Spleen (tissue), 11 donors: ENCODE results near the gene C19orf85. TPM values are rescaled to one million over a fixed set of nuclear protein-coding genes. Genes with fewer than 3 reads are reported as not detected.

Experiments used
- DNase-seq: peaks from one replicate; pipeline ENCODE4 v3.0.0-alpha.2; 2020
- H3K27ac ChIP-seq, 8 donors: fragments of 200-600 bp; sonication (generic) in 7 of 8; 1 replicate in 4 of 8; 2 replicates in 4 of 8; pipeline versions ENCODE4 v1.5.0 to v1.8.0; 2016 to 2021; ENCODE audit warnings: inconsistent platforms in 4 of 8, mild to moderate bottlenecking in 4 of 8, moderate library complexity in 1 of 8
- H3K27me3 ChIP-seq, 7 donors: fragments of 200-600 bp; sonication (generic) in 6 of 7; replicated peaks in 1 of 7; 1 replicate in 4 of 7; 2 replicates in 3 of 7; pipeline versions ENCODE4 v1.5.0 to v1.8.0; 2016 to 2021; ENCODE audit warnings: inconsistent platforms in 3 of 7, mild to moderate bottlenecking in 1 of 7
- H3K36me3 ChIP-seq, 6 donors: fragments of 200-600 bp; sonication (generic) in 5 of 6; 1 replicate in 4 of 6; 2 replicates in 2 of 6; pipeline versions ENCODE4 v1.5.0 to v1.8.0; 2016 to 2021; ENCODE audit warnings: inconsistent platforms in 2 of 6
- H3K4me1 ChIP-seq, 6 donors: fragments of 200-600 bp; sonication (generic) in 5 of 6; 1 replicate in 3 of 6; 2 replicates in 3 of 6; pipeline versions ENCODE4 v1.5.0 to v1.8.0; 2016 to 2021; ENCODE audit warnings: inconsistent platforms in 3 of 6
- H3K4me3 ChIP-seq, 8 donors: fragments of 200-600 bp; sonication (generic) in 7 of 8; 1 replicate in 4 of 8; 2 replicates in 4 of 8; pipeline versions ENCODE4 v1.5.0 to v1.8.0; 2016 to 2021; ENCODE audit warnings: inconsistent platforms in 4 of 8, mild to moderate bottlenecking in 4 of 8, moderate library complexity in 2 of 8
- H3K9me3 ChIP-seq, 8 donors: fragments of 200-600 bp; sonication (generic) in 7 of 8; 1 replicate in 4 of 8; 2 replicates in 4 of 8; pipeline versions ENCODE4 v1.5.0 to v1.8.0; 2016 to 2021; ENCODE audit warnings: inconsistent platforms in 4 of 8
- POLR2A ChIP-seq, 3 donors: fragments of 450-650 bp; IDR thresholded peaks; one replicate each; pipeline ENCODE4 v1.5.1; 2017; ENCODE audit warnings: antibody characterized with exemption in 3 of 3, mild to moderate bottlenecking in 1 of 3
- POLR2AphosphoS5 ChIP-seq, 3 donors: sonication (generic); formaldehyde crosslinking; IDR thresholded peaks; one replicate each; pipeline ENCODE4 v1.5.1; 2017; ENCODE audit warnings: antibody characterized with exemption in 3 of 3
- WGBS, 5 donors: extraction: QIAGEN DNeasy Blood & Tissue Kit in 3 of 5; methylation state at CpG; one replicate each; pipeline versions ENCODE4 v1.1.5 to v1.1.7; 2013 to 2018; 5-methylcytosine and 5-hydroxymethylcytosine counted together
- intact Hi-C: fragments of 100-400 bp; cut with DNase I; formaldehyde crosslinking; loops from one replicate; pipeline ENCODE4 v1.15.0; 2023; ENCODE audit warnings: low total_unique reads
- polyA plus RNA-seq, 3 donors: library from polyadenylated mRNA; stranded (reverse); fragments of 200-250 nt; gene quantifications; one replicate each; pipeline ENCODE4 v1.2.1, GENCODE V29; 2013
- total RNA-seq, 7 donors: library from RNA; depleted of rRNA in 3 of 7; stranded (reverse); fragments of >200 nt in 3 of 7; fragmentation: NEBNext Ultra II Directional in 4 of 7; extraction: Animal tissue kit (Norgen Biotek cat#: 25700) in 4 of 7; gene quantifications; one replicate each; pipeline versions ENCODE4 v1.1.0 to v1.2.1, GENCODE V29; 2016 to 2021
- TF ChIP-seq, protein P1 (sequence below), 11 experiments: fragments of 200-600 bp in 7 of 11; fragments of 450-650 bp in 4 of 11; sonication (generic) in 4 of 11; IDR thresholded peaks in 8 of 11; conservative IDR thresholded peaks in 3 of 11; 1 replicate in 7 of 11; 2 replicates in 4 of 11; pipeline versions ENCODE4 v1.4.0 to v1.8.0; 2016 to 2021; ENCODE audit warnings: antibody characterized with exemption in 11 of 11, inconsistent platforms in 4 of 11, mild to moderate bottlenecking in 1 of 11
- donor health status: healthy with polysubstance abuse.
- donor health status: DM: no; HTN: no; CAD: no; lungs with moderate emphysema.
- donor health status: DM: no; HTN: no; CAD: no.
- donor health status: Bipolar disorder and iron deficiency.
- donor health status: healthy.
- donor health status: DM: no; HTN: no; CAD: no.
- donor health status: DM: yes; HTN: yes; CAD: no.

C19orf85 gene
- total and polyA plus RNA-seq, 10 donors = not detected

DNA sequence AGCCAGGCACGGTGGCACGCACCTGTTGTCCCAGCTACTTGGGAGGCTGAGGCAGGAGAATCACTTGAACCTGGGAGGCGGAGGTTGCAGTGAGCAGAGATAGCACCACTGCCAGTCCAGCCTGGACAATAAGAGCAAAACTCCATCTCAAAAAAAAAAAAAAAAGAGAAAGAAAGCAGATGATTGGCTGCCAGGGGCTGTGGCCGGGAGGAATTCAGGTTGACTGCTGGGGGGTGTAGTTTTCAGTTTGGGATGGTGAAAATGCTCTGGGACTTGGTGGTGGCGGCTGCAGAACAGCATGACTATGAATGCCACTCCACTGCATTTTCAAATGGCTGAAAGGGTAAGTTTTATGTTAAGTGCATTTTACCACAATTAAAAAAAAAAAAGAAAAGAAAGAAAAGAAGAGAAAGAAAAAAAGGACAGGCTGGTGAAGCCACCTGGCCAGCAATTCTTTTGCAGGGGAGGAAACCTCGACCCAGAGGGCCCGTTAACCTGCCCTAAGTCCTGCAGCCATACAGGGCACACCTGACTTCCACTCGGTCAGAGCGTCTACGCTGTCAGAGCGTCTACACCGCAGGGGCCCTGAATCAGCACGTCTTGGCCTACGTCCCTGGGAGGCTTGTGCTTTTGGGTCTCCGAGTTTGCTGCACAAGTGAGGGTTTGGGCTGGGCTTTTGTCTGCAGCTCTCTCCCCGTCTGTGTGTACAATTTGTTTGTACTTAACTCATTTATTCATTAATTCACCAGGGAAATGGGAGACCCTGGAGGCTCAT lies 6.7 kb downstream of the C19orf85 start:
- H3K27me3 ChIP-seq = peaks cover 0 to 5% (median 1%) of the 10 kb centered on the region in 7 donors
- intact Hi-C loops = no loop called here
- DNase-seq = no peak
- peaks cover 7 to 42% (median 32%) of the 10 kb centered on the region in 6 donors for H3K4me1 ChIP-seq
- TF ChIP-seq POLR2AphosphoS5 (IDR thresholded peaks at IDR 0.05) = no peak
- TF ChIP-seq POLR2A (IDR thresholded peaks at IDR 0.05) = no peak
- TF ChIP-seq, protein P1, sequence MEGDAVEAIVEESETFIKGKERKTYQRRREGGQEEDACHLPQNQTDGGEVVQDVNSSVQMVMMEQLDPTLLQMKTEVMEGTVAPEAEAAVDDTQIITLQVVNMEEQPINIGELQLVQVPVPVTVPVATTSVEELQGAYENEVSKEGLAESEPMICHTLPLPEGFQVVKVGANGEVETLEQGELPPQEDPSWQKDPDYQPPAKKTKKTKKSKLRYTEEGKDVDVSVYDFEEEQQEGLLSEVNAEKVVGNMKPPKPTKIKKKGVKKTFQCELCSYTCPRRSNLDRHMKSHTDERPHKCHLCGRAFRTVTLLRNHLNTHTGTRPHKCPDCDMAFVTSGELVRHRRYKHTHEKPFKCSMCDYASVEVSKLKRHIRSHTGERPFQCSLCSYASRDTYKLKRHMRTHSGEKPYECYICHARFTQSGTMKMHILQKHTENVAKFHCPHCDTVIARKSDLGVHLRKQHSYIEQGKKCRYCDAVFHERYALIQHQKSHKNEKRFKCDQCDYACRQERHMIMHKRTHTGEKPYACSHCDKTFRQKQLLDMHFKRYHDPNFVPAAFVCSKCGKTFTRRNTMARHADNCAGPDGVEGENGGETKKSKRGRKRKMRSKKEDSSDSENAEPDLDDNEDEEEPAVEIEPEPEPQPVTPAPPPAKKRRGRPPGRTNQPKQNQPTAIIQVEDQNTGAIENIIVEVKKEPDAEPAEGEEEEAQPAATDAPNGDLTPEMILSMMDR (IDR thresholded peaks at IDR 0.05 in 8 of 11, conservative IDR thresholded peaks at IDR 0.05 in 3 of 11) = no peak
- 82 to 85% (median 83%) methylated on average over 16 of the region's 16 CpGs for WGBS, 5 donors
- H3K36me3 ChIP-seq = peaks cover 0 to 31% (median 9%) of the 10 kb centered on the region in 6 donors
- no peaks in the 10 kb centered on the region for H3K9me3 ChIP-seq
- H3K27ac ChIP-seq = no peak overlapping the region
- H3K4me3 ChIP-seq = no peak overlapping the region

DNA sequence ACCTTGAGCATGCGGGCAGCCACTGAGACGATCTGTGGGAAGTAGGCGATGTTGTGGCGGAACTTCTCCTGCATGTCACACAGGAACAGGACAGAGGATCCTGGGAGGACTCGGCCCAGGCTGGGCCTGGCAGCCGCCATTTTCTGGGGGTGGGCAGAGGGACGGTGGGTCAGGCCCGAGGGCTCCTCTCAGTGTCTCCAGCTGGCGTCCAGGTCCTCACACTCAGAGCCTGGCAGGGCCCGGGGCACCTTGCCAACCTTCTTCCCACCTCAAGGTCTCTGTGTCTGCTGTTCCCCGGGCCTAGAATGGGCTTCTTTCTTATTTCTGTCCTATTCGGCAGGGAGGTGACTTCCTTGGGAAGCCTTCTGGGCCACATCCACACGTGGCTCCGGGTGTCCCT lies 8.2 kb downstream of the C19orf85 start:
- Histone ChIP-seq H3K4me1 (peaks cover 18 to 46% (median 35%) of the 10 kb centered on the region in 6 donors), H3K9me3 (no peaks in the 10 kb centered on the region), H3K27ac (no peak overlapping the region), H3K27me3 (peaks cover 8 to 21% (median 17%) of the 10 kb centered on the region in 7 donors), H3K4me3 (no peak overlapping the region), H3K36me3 (peaks cover 0 to 31% (median 9%) of the 10 kb centered on the region in 6 donors)
- TF ChIP-seq POLR2AphosphoS5 (IDR thresholded peaks at IDR 0.05) (no peak), POLR2A (IDR thresholded peaks at IDR 0.05) (no peak)
- TF ChIP-seq, protein P1 (IDR thresholded peaks at IDR 0.05 in 8 of 11, conservative IDR thresholded peaks at IDR 0.05 in 3 of 11) = no peak
- WGBS, 5 donors = 81 to 89% (median 85%) methylated on average over 11 to 14 of the region's 14 CpGs
- intact Hi-C loops = no loop called here
- DNase-seq = no peak

DNA sequence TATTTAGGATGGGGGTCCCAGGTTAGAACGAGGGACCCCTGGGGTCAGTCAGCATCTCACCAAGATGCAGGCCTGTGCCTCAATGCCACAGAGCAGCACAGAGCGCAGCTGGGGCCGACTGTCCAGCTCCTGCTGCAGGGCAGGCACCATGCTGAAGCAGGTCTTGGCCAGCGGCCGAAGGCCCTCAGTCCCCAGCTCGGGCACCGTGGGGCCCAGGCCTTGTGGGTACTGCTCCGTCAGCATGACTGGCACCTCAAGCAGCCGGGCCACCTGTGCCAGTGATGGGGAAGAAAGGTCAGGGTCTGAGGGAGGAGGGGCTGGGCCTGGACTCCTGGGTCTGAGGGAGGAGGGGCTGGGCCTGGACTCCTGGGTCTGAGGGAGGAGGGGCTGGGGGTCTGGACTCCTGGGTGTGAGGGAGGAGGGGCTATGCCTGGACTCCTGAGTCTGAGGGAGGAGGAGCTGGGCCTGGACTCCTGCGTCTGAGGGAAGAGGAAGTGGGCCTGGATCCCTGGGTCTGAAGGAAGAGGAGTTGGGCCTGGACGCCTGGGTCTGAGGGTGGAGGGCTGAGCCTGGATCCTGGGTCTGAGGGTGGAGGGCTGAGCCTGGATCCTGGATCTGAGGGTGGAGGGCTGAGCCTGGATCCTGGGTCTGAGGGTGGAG lies 8.8 kb downstream of the C19orf85 start:
- TF ChIP-seq POLR2A (IDR thresholded peaks at IDR 0.05) = no peak
- TF ChIP-seq POLR2AphosphoS5 (IDR thresholded peaks at IDR 0.05) = no peak
- TF ChIP-seq, protein P1 (IDR thresholded peaks at IDR 0.05 in 8 of 11, conservative IDR thresholded peaks at IDR 0.05 in 3 of 11) = no peak
- no peak for DNase-seq
- no peaks in the 10 kb centered on the region for H3K9me3 ChIP-seq
- intact Hi-C loops = no loop called here
- 68 to 90% (median 85%) methylated on average over 3 to 11 of the region's 11 CpGs for WGBS, 5 donors
- no peak overlapping the region for H3K4me3 ChIP-seq
- H3K36me3 ChIP-seq = peaks cover 0 to 31% (median 9%) of the 10 kb centered on the region in 6 donors
- peaks cover 19 to 45% (median 33%) of the 10 kb centered on the region in 6 donors for H3K4me1 ChIP-seq
- H3K27me3 ChIP-seq = peaks cover 8 to 27% (median 22%) of the 10 kb centered on the region in 7 donors
- H3K27ac ChIP-seq = no peak overlapping the region

- intact Hi-C loops = no loop called here
- DNase-seq = no peak
- TF ChIP-seq POLR2A (IDR thresholded peaks at IDR 0.05) = no peak
- TF ChIP-seq, protein P1 (IDR thresholded peaks at IDR 0.05 in 8 of 11, conservative IDR thresholded peaks at IDR 0.05 in 3 of 11) = peak in 10 of 11 experiments; percentile 15 to 66 (median 46)
- peaks cover 13 to 36% (median 25%) of the 10 kb centered on the region in 6 donors for H3K4me1 ChIP-seq
- WGBS, 5 donors = 71 to 87% (median 77%) methylated on average over 9 to 14 of the region's 14 CpGs
- H3K27ac ChIP-seq = no peak overlapping the region
- H3K36me3 ChIP-seq = peaks cover 0 to 31% (median 9%) of the 10 kb centered on the region in 6 donors
- no peak overlapping the region for H3K4me3 ChIP-seq
- H3K27me3 ChIP-seq = peaks cover 8 to 33% (median 24%) of the 10 kb centered on the region in 7 donors
- no peaks in the 10 kb centered on the region for H3K9me3 ChIP-seq
Observed at GRCh38 chr19:55454787-55455243, 9.7 kb downstream of the C19orf85 start.
